Limb (tissue), 2 donors: ENCODE measurements around the gene SZT2.

Experiments used
- DNase-seq, 2 donors: peaks; one replicate each; pipeline ENCODE4 v3.0.0-alpha.2; 2016; ENCODE audit errors: extremely low spot score in 2 of 2

Gene SZT2

GRCh38 chr1:43389326-43390313 is at the start of gene SZT2, which contains the start of gene MED8:
SZT2 (plus strand) TSS chr1:43389899; CDS start chr1:43389969, 70 bp downstream.
MED8 (minus strand) TSS chr1:43389800; CDS start chr1:43389764, 36 bp downstream.
- DNase-seq = peak; percentile 93 to 95

- DNase-seq = no peak
Measured at GRCh38 chr1:43340559-43340958, 49.1 kb upstream of the SZT2 start.

GRCh38 chr1:43344267-43344850 is 45.3 kb upstream of the SZT2 start:
- DNase-seq = no peak

- DNase-seq = no peak
Measured at GRCh38 chr1:43345120-43345519, 44.6 kb upstream of the SZT2 start.

- no peak for DNase-seq
Measured at GRCh38 chr1:43346636-43347035, 43.1 kb upstream of the SZT2 start.

GRCh38 chr1:43348343-43348808 is 41.3 kb upstream of the SZT2 start:
- DNase-seq = no peak

- DNase-seq = peak; percentile 51 to 89
Measured at GRCh38 chr1:43348809-43349593, 40.7 kb upstream of the SZT2 start.

GRCh38 chr1:43349594-43350306 is 39.9 kb upstream of the SZT2 start:
- peak in 1 of 2 donors; percentile 14 for DNase-seq

- DNase-seq = no peak
Measured at GRCh38 chr1:43350976-43351375, 38.7 kb upstream of the SZT2 start.

- DNase-seq = no peak
Measured at GRCh38 chr1:43351421-43352350, 38.0 kb upstream of the SZT2 start.

GRCh38 chr1:43352351-43352705 is 37.4 kb upstream of the SZT2 start:
- DNase-seq = no peak

GRCh38 chr1:43352881-43353280 is 36.8 kb upstream of the SZT2 start:
- DNase-seq = no peak

- no peak for DNase-seq
Measured at GRCh38 chr1:43354471-43354870, 35.2 kb upstream of the SZT2 start.

- DNase-seq = no peak
Measured at GRCh38 chr1:43354936-43355335, 34.8 kb upstream of the SZT2 start.

GRCh38 chr1:43357251-43357650 is 32.4 kb upstream of the SZT2 start:
- no peak for DNase-seq

GRCh38 chr1:43358121-43358745 is 31.5 kb upstream of the SZT2 start:
- DNase-seq = peak in 1 of 2 donors; percentile 9

GRCh38 chr1:43358746-43359693 is 30.7 kb upstream of the SZT2 start, which contains the start of gene CDC20:
CDC20 (plus strand) TSS chr1:43358981; CDS start chr1:43359216, 235 bp downstream.
- peak; percentile 97 to 99 for DNase-seq

- no peak for DNase-seq
Measured at GRCh38 chr1:43359696-43360095, 30.0 kb upstream of the SZT2 start.
